Activated effector memory CD4-positive, alpha-beta T cell treated with anti-CD3 and anti-CD28 coated beads, Interleukin-2, amount 50 U/mL, for 16 hours (primary cell): ENCODE results near the gene TRMU.
"Not testable (repeated sequence)": the region's sequence is repeated elsewhere in the genome, so short reads cannot be mapped to it uniquely, and the experiment has no call there.

Source experiments
- DNase-seq: peaks from one replicate; pipeline ENCODE4 v3.0.0-alpha.2; 2020

Gene TRMU

GRCh38 chr22:46390652-46391301 lies 55.3 kb downstream of the TRMU start:
- DNase-seq, result no peak

GRCh38 chr22:46391486-46392136 lies 56.1 kb downstream of the TRMU start:
- DNase-seq, result no peak

- DNase-seq, result no peak
Observed at GRCh38 chr22:46392137-46392844, 56.8 kb downstream of the TRMU start.

GRCh38 chr22:46393873-46394272 lies 58.4 kb downstream of the TRMU start:
- no peak for DNase-seq

GRCh38 chr22:46394622-46395021 lies 59.1 kb downstream of the TRMU start:
- no peak for DNase-seq

GRCh38 chr22:46395145-46395544 lies 59.6 kb downstream of the TRMU start:
- DNase-seq, result no peak

GRCh38 chr22:46397049-46397448 lies 61.5 kb downstream of the TRMU start:
- DNase-seq, result not testable (repeated sequence)

- no peak for DNase-seq
Observed at GRCh38 chr22:46397514-46397913, 62.0 kb downstream of the TRMU start.

- no peak for DNase-seq
Observed at GRCh38 chr22:46397951-46398350, 62.4 kb downstream of the TRMU start.

- no peak for DNase-seq
Observed at GRCh38 chr22:46399251-46400024, 63.9 kb downstream of the TRMU start.

GRCh38 chr22:46401370-46401769 lies 65.9 kb downstream of the TRMU start:
- no peak for DNase-seq

GRCh38 chr22:46402505-46402904 lies 67.0 kb downstream of the TRMU start:
- no peak for DNase-seq

- DNase-seq, result not testable (repeated sequence)
Observed at GRCh38 chr22:46403880-46404279, 68.4 kb downstream of the TRMU start.

GRCh38 chr22:46405901-46406300 lies 70.4 kb downstream of the TRMU start:
- no peak for DNase-seq

GRCh38 chr22:46406349-46406748 lies 70.8 kb downstream of the TRMU start:
- no peak for DNase-seq

GRCh38 chr22:46406791-46407190 lies 71.3 kb downstream of the TRMU start:
- DNase-seq, result no peak
